ENCODE measurements around the gene CXCL10.
"Not testable (repeated sequence)": the region's sequence is repeated elsewhere in the genome, so short reads cannot be mapped to it uniquely, and the experiment has no call there.

Gene CXCL10

GRCh38 chr4:76059750-76060149 lies 36.5 kb upstream of the CXCL10 start:
- TF ChIP-seq, protein P1, sequence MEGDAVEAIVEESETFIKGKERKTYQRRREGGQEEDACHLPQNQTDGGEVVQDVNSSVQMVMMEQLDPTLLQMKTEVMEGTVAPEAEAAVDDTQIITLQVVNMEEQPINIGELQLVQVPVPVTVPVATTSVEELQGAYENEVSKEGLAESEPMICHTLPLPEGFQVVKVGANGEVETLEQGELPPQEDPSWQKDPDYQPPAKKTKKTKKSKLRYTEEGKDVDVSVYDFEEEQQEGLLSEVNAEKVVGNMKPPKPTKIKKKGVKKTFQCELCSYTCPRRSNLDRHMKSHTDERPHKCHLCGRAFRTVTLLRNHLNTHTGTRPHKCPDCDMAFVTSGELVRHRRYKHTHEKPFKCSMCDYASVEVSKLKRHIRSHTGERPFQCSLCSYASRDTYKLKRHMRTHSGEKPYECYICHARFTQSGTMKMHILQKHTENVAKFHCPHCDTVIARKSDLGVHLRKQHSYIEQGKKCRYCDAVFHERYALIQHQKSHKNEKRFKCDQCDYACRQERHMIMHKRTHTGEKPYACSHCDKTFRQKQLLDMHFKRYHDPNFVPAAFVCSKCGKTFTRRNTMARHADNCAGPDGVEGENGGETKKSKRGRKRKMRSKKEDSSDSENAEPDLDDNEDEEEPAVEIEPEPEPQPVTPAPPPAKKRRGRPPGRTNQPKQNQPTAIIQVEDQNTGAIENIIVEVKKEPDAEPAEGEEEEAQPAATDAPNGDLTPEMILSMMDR (IDR thresholded peaks at IDR 0.05; ENCODE audit: low read depth, low read length) = no peak
- no peak overlapping the region for H3K4me3 ChIP-seq (ENCODE audit: low read depth, low read length)

- TF ChIP-seq, protein P1 (IDR thresholded peaks at IDR 0.05; ENCODE audit: low read depth, low read length) = no peak
- H3K4me3 ChIP-seq (ENCODE audit: low read depth, low read length) = no peak overlapping the region
Observed at GRCh38 chr4:76058888-76059426, 35.7 kb upstream of the CXCL10 start.

DNA sequence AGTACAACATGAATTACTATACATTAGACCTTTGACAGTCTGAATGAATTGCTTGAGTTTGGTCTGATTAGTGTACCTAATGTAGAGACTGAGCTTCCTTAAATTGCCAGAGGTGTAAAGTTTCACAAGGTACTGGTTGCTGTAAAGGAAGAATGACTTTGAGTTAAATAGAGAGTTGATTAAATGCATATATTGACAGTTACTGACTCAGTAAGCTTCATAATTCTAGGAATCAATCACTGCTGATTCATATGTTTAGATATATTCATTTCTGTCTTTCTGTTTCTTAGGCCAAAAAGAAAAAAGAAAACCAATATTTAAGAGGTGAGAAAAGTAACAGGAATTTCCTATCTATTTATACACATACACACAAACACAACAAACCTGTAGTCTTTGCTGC lies 35.0 kb upstream of the CXCL10 start:
- TF ChIP-seq, protein P1 (IDR thresholded peaks at IDR 0.05; ENCODE audit: low read depth, low read length) = no peak
- H3K4me3 ChIP-seq (ENCODE audit: low read depth, low read length) = no peak overlapping the region

- TF ChIP-seq, protein P1 (IDR thresholded peaks at IDR 0.05; ENCODE audit: low read depth, low read length) = no peak
- no peak overlapping the region for H3K4me3 ChIP-seq (ENCODE audit: low read depth, low read length)
Observed at GRCh38 chr4:76055421-76055820, 32.1 kb upstream of the CXCL10 start.

DNA sequence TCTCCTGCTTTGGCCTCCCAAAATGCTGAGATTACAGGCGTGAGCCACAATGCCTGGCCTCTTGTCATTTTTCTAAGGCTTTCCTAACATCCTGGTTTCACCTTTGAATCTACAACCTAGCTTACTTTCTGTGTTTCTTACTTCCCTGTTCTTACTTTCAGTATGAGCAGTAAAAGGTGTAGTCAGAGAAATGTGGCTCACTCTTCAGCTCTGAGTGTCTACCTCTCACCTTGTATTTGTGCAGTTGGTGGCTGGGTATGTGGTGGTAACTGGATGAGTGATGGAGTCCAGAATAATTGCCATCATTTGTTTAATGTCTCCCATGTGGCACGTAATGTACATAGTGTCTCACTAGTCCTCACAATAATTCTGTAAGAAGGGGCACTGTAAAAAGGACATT lies 31.7 kb upstream of the CXCL10 start:
- TF ChIP-seq, protein P1 (IDR thresholded peaks at IDR 0.05; ENCODE audit: low read depth, low read length) = no peak
- H3K4me3 ChIP-seq (ENCODE audit: low read depth, low read length) = no peak overlapping the region

GRCh38 chr4:76053730-76054129 lies 30.4 kb upstream of the CXCL10 start:
- TF ChIP-seq, protein P1 (IDR thresholded peaks at IDR 0.05; ENCODE audit: low read depth, low read length) = no peak
- H3K4me3 ChIP-seq (ENCODE audit: low read depth, low read length) = no peak overlapping the region

- H3K4me3 ChIP-seq (ENCODE audit: low read depth, low read length) = not testable (repeated sequence)
Observed at GRCh38 chr4:76050560-76051050, 27.3 kb upstream of the CXCL10 start.

GRCh38 chr4:76049860-76050416 lies 26.6 kb upstream of the CXCL10 start:
- not testable (repeated sequence) for H3K4me3 ChIP-seq (ENCODE audit: low read depth, low read length)

- H3K4me3 ChIP-seq (ENCODE audit: low read depth, low read length) = not testable (repeated sequence)
Observed at GRCh38 chr4:76044686-76045085, 21.4 kb upstream of the CXCL10 start.

GRCh38 chr4:76043306-76043705 lies 20.0 kb upstream of the CXCL10 start:
- H3K4me3 ChIP-seq (ENCODE audit: low read depth, low read length) = not testable (repeated sequence)

DNA sequence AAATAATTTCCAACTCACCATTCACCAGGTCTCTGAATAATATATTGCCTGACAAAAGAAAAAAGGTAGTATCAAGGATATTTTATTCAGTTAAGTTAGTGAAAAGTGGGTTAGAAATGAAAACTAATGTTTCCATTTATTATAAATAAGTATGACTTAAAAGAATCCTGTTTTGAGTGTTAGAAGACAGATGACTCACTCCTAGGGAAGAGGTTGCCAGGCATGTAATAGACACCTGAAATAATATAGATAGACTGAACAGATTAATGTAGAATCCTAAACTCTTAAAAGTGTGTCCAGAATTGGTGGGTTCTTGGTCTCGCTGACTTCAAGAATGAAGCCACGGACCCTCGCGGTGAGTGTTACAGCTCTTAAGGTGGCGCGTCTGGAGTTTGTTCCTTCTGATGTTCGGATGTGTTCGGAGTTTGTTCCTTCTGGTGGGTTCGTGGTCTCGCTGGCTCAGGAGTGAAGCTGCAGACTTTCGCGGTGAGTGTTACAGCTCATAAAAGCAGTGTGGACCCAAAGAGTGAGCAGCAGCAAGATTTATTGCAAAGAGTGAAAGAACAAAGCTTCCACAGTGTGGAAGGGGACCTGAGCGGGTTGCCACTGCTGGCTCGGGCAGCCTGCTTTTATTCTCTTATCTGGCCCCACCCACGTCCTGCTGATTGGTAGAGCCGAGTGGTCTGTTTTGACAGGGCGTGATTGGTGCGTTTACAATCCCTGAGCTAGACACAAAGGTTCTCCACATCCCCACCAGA lies 19.1 kb upstream of the CXCL10 start:
- H3K4me3 ChIP-seq (ENCODE audit: low read depth, low read length) = not testable (repeated sequence)

Data from WI38 (cell line).